ENCODE measurements around the gene FGF6. TPM values are rescaled to one million over a fixed set of nuclear protein-coding genes. Genes with fewer than 3 reads are reported as not detected.

The FGF6 gene
- not detected for total RNA-seq

- Mint-ChIP-seq H3K27ac (no peak within 1 kb of the TSS), H3K36me3 (ENCODE audit: low read depth) (no peaks in the 10 kb centered on the region), H3K9me3 (no peaks in the 10 kb centered on the region), H3K27me3 (ENCODE audit: low read depth) (no peaks in the 10 kb centered on the region), H3K4me1 (ENCODE audit: low read depth) (no peaks in the 10 kb centered on the region), H3K4me3 (no peak within 1 kb of the TSS)
- CTCF ChIA-PET: no interaction called here
- intact Hi-C loops (cut with micrococcal nuclease): no loop called here
- DNase-seq: no peak
Observed at GRCh38 chr12:4445156-4446101, at the start of gene FGF6. TSS of gene FGF6 (minus strand) at chr12:4445815. CDS start at chr12:4445570, 245 bp downstream.

- peaks cover 17% of the 10 kb centered on the region for H3K4me1 Mint-ChIP-seq (ENCODE audit: low read depth)
Observed at GRCh38 chr12:4490973-4491372, 45.4 kb upstream of the FGF6 start.

GRCh38 chr12:4489556-4489955, 43.9 kb upstream of the FGF6 start:
- DNase-seq: no peak

More at GRCh38 chr12:4490973-4491372, 45.4 kb upstream of the FGF6 start:
- CTCF ChIA-PET: no interaction called here
- H3K4me3 Mint-ChIP-seq: no peak overlapping the region
- no peak for DNase-seq
- H3K9me3 Mint-ChIP-seq: no peaks in the 10 kb centered on the region
- intact Hi-C loops (cut with micrococcal nuclease): no loop called here
- peaks cover 11% of the 10 kb centered on the region for H3K36me3 Mint-ChIP-seq (ENCODE audit: low read depth)
- no peaks in the 10 kb centered on the region for H3K27me3 Mint-ChIP-seq (ENCODE audit: low read depth)
- H3K27ac Mint-ChIP-seq: no peak overlapping the region

GRCh38 chr12:4486980-4487379, 41.4 kb upstream of the FGF6 start:
- no peak for DNase-seq
- CTCF ChIA-PET: interaction anchor here (1.4 to 2.0 kb wide), 2 partner anchors 65 to 67 kb away, joined by 3 to 4 read pairs; no protein-coding TSS in a partner anchor
- intact Hi-C loops (cut with micrococcal nuclease): loop anchor here (1.0 kb wide), 1 partner anchor 9 kb away; no protein-coding TSS in a partner anchor
- peak overlapping the region; percentile 19 for H3K27ac Mint-ChIP-seq
- peaks cover 20% of the 10 kb centered on the region for H3K4me1 Mint-ChIP-seq (ENCODE audit: low read depth)
- no peaks in the 10 kb centered on the region for H3K27me3 Mint-ChIP-seq (ENCODE audit: low read depth)
- peaks cover 10% of the 10 kb centered on the region for H3K36me3 Mint-ChIP-seq (ENCODE audit: low read depth)
- no peak overlapping the region for H3K4me3 Mint-ChIP-seq
- H3K9me3 Mint-ChIP-seq: no peaks in the 10 kb centered on the region

More at GRCh38 chr12:4489556-4489955, 43.9 kb upstream of the FGF6 start:
- CTCF ChIA-PET: no interaction called here
- Mint-ChIP-seq H3K27ac (no peak overlapping the region), H3K9me3 (no peaks in the 10 kb centered on the region), H3K4me1 (ENCODE audit: low read depth) (peaks cover 17% of the 10 kb centered on the region), H3K4me3 (no peak overlapping the region), H3K27me3 (ENCODE audit: low read depth) (no peaks in the 10 kb centered on the region), H3K36me3 (ENCODE audit: low read depth) (peaks cover 11% of the 10 kb centered on the region)
- intact Hi-C loops (cut with micrococcal nuclease): no loop called here

GRCh38 chr12:4486049-4486699, 40.6 kb upstream of the FGF6 start:
- Mint-ChIP-seq H3K27ac (no peak overlapping the region), H3K27me3 (ENCODE audit: low read depth) (no peaks in the 10 kb centered on the region), H3K4me3 (no peak overlapping the region), H3K9me3 (no peaks in the 10 kb centered on the region), H3K36me3 (ENCODE audit: low read depth) (peaks cover 10% of the 10 kb centered on the region), H3K4me1 (ENCODE audit: low read depth) (peaks cover 20% of the 10 kb centered on the region)
- CTCF ChIA-PET: interaction anchor here (0.6 to 2.0 kb wide), 2 partner anchors 66 to 111 kb away, joined by 3 to 4 read pairs; no protein-coding TSS in a partner anchor
- DNase-seq: no peak
- intact Hi-C loops (cut with micrococcal nuclease): no loop called here

- Mint-ChIP-seq H3K4me3 (no peak overlapping the region), H3K9me3 (peaks cover 6% of the 10 kb centered on the region), H3K27ac (no peak overlapping the region), H3K4me1 (ENCODE audit: low read depth) (peaks cover 20% of the 10 kb centered on the region), H3K36me3 (ENCODE audit: low read depth) (peaks cover 6% of the 10 kb centered on the region), H3K27me3 (ENCODE audit: low read depth) (no peaks in the 10 kb centered on the region)
- intact Hi-C loops (cut with micrococcal nuclease): no loop called here
- CTCF ChIA-PET: interaction anchor here (0.5 to 1.3 kb wide), 3 partner anchors 11 to 110 kb away, joined by 3 read pairs; no protein-coding TSS in a partner anchor
- DNase-seq: no peak
Observed at GRCh38 chr12:4483885-4484823, 38.5 kb upstream of the FGF6 start.

- no peak overlapping the region for H3K4me3 Mint-ChIP-seq
- peaks cover 2% of the 10 kb centered on the region for H3K36me3 Mint-ChIP-seq (ENCODE audit: low read depth)
- intact Hi-C loops (cut with micrococcal nuclease): no loop called here
- H3K4me1 Mint-ChIP-seq (ENCODE audit: low read depth): peaks cover 20% of the 10 kb centered on the region
- no peak overlapping the region for H3K27ac Mint-ChIP-seq
- DNase-seq: no peak
- no peaks in the 10 kb centered on the region for H3K27me3 Mint-ChIP-seq (ENCODE audit: low read depth)
- CTCF ChIA-PET: interaction anchor here (0.9 kb wide), 1 partner anchor 31 kb away, joined by 3 read pairs; no protein-coding TSS in a partner anchor
- peaks cover 11% of the 10 kb centered on the region for H3K9me3 Mint-ChIP-seq
Observed at GRCh38 chr12:4482936-4483335, 37.3 kb upstream of the FGF6 start.

- CTCF ChIA-PET: no interaction called here
- peaks cover 2% of the 10 kb centered on the region for H3K4me1 Mint-ChIP-seq (ENCODE audit: low read depth)
- H3K9me3 Mint-ChIP-seq: peaks cover 11% of the 10 kb centered on the region
- intact Hi-C loops (cut with micrococcal nuclease): no loop called here
- DNase-seq: no peak
- no peak overlapping the region for H3K27ac Mint-ChIP-seq
- H3K4me3 Mint-ChIP-seq: no peak overlapping the region
- H3K27me3 Mint-ChIP-seq (ENCODE audit: low read depth): peaks cover 12% of the 10 kb centered on the region
- H3K36me3 Mint-ChIP-seq (ENCODE audit: low read depth): no peaks in the 10 kb centered on the region
Observed at GRCh38 chr12:4478933-4479332, 33.3 kb upstream of the FGF6 start.

GRCh38 chr12:4477129-4477528, 31.5 kb upstream of the FGF6 start:
- intact Hi-C loops (cut with micrococcal nuclease): no loop called here
- H3K4me3 Mint-ChIP-seq: no peak overlapping the region
- H3K36me3 Mint-ChIP-seq (ENCODE audit: low read depth): no peaks in the 10 kb centered on the region
- H3K9me3 Mint-ChIP-seq: peaks cover 11% of the 10 kb centered on the region
- H3K27me3 Mint-ChIP-seq (ENCODE audit: low read depth): peaks cover 16% of the 10 kb centered on the region
- H3K27ac Mint-ChIP-seq: no peak overlapping the region
- CTCF ChIA-PET: interaction anchor here (0.6 kb wide), 1 partner anchor 15 kb away, joined by 3 read pairs; no protein-coding TSS in a partner anchor
- no peak for DNase-seq
- H3K4me1 Mint-ChIP-seq (ENCODE audit: low read depth): no peaks in the 10 kb centered on the region

- H3K4me3 Mint-ChIP-seq: no peak overlapping the region
- intact Hi-C loops (cut with micrococcal nuclease): no loop called here
- peaks cover 2% of the 10 kb centered on the region for H3K4me1 Mint-ChIP-seq (ENCODE audit: low read depth)
- H3K36me3 Mint-ChIP-seq (ENCODE audit: low read depth): no peaks in the 10 kb centered on the region
- peaks cover 16% of the 10 kb centered on the region for H3K27me3 Mint-ChIP-seq (ENCODE audit: low read depth)
- no peaks in the 10 kb centered on the region for H3K9me3 Mint-ChIP-seq
- no peak for DNase-seq
- CTCF ChIA-PET: no interaction called here
- H3K27ac Mint-ChIP-seq: no peak overlapping the region
Observed at GRCh38 chr12:4472046-4472445, 26.4 kb upstream of the FGF6 start.

- Mint-ChIP-seq H3K27ac (no peak overlapping the region), H3K4me3 (no peak overlapping the region), H3K27me3 (ENCODE audit: low read depth) (peaks cover 13% of the 10 kb centered on the region), H3K36me3 (ENCODE audit: low read depth) (no peaks in the 10 kb centered on the region), H3K9me3 (no peaks in the 10 kb centered on the region), H3K4me1 (ENCODE audit: low read depth) (peaks cover 2% of the 10 kb centered on the region)
- CTCF ChIA-PET: interaction anchor here (1.1 kb wide), 1 partner anchor 49 kb away, joined by 3 read pairs; no protein-coding TSS in a partner anchor
- intact Hi-C loops (cut with micrococcal nuclease): no loop called here
- DNase-seq: no peak
Observed at GRCh38 chr12:4471256-4471655, 25.6 kb upstream of the FGF6 start.

Measured in activated naive CD4-positive, alpha-beta T cell treated with anti-CD3 and anti-CD28 coated beads for 36 hours (primary cell).